Activated CD8-positive, alpha-beta memory T cell treated with anti-CD3 and anti-CD28 coated beads for 36 hours (primary cell): Measurements from ENCODE around the gene RIMS4. TPM values are rescaled to one million over a fixed set of nuclear protein-coding genes. Genes with fewer than 3 reads are reported as not detected.

Experiments
- CTCF ChIA-PET: fragments of 350-600 bp; sonication (Branson Sonifier 250); formaldehyde crosslinking; loops from one replicate; lab custom pipeline; 2021; ENCODE audit warnings: antibody characterized with exemption; lab: Charles Lee
- POLR2A ChIA-PET: fragments of 350-600 bp; sonication (Branson Sonifier 250); formaldehyde crosslinking; loops from one replicate; lab custom pipeline; 2021; ENCODE audit warnings: antibody characterized with exemption; lab: Charles Lee
- total RNA-seq, 2 experiments: library from RNA; stranded (reverse); gene quantifications; one replicate each; pipeline ENCODE4 v1.2.3, GENCODE V29; 2021

RIMS4 gene
- total RNA-seq, 2 experiments from 2014 or later = 0.04 TPM; not detected in 1

DNA sequence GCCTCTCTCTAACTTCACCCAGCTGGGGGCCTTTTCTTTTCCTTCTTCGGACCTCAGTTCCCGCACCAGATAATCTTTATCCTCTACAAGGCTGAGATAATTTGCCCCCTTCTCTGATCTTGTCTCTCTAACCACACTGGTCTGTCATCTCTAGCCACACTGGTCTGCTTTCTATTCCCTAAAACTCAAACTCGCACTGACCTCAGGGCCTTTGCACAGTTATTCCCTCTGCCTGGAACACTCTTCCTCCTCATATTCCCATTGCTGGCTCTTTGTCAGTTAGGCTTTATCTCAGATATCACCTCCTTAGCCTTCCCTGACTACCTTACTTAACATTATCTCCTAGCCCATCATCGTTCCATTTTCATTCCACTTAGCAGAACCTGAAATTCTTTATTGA lies 7.6 kb downstream of the RIMS4 start:
- CTCF ChIA-PET = no interaction called here
- POLR2A ChIA-PET = no interaction called here

DNA sequence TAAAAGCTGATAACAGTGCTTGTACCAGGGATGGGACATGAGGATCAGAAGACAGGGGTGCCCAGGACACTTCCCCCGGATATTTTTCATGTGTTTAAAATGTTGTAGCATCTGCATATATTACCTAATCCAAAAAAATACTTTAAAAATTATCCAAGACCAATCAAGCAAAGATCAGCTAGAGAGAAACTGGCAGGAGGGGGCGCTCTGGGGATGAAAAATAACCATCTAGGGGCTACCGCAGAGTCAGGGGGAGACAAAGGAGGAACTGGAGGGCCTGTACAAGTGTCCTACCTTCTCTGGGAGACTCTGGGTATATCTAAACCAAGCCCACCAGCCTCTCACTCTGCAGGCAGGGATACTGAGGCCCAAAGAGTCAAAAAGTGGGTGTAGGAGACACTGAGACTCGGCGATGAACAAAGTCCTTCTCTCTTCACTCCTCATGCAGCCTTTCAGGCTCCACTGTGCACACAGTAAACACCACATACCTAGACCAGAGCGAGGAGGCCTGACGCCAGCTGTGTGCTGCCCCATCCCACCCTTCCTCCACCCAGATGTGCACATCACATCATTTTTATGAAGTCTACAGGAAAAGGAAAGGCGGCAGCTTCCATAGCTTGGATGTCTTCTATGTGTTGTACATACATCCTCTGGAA lies 9.8 kb downstream of the RIMS4 start:
- POLR2A ChIA-PET = no interaction called here

DNA sequence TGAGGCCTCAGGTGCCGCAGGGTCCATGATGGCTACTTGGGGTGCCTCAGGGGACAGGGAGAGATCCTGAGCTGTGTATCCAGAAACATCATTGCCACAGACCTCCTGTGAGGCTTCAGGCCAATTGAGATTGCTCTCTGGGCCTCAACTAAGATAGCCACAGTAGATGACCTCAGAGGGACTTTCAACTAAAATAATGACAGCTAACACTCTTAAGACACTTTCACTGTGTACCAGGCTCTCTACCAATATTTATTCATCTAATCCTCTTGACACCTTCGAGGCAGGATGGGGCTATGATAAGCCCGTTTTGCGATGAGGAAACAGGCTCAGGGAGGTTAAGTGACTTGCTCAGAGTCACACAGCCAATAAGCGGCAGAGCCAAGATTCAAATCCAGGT lies 10.7 kb downstream of the RIMS4 start:
- CTCF ChIA-PET = no interaction called here
- POLR2A ChIA-PET = no interaction called here

More for the DNA sequence above, 9.8 kb downstream of the RIMS4 start:
- CTCF ChIA-PET = no interaction called here

DNA sequence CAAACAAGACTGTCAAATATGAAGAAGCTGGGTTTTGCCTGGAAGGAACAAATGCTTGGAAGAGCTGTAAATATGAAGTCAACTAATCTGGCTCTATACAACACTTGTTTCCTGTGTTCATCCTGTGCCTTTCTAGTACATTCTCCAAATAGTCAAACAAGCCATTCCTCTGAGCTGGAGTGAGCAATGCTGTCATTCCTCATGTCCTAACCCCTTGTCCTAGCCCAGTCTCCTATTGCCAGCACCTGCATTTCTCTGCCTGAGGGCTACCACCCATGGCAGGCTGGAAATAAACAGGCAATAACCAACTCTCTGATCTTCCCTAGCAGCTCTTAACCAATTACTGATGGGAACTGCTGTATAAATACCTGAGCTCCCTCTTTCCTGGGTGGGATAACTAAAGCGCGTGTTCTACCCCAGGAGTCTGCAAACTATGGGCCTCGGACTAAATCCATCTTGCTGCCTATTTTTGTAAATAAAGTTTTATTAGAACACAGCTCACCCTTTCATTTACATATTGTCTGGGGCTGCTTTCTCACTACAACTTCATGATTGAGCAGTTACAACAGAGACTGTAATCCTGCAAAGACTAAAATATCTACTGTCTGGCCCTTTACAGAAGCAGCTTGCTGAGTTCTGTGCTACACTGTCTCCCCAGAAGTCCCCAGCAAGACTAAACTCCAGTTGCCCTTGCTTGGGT lies 13.4 kb downstream of the RIMS4 start:
- ChIA-PET CTCF (interaction anchor here (0.7 kb wide), 1 partner anchor 43 kb away, joined by 5 read pairs; no protein-coding TSS in a partner anchor), POLR2A (no interaction called here)

DNA sequence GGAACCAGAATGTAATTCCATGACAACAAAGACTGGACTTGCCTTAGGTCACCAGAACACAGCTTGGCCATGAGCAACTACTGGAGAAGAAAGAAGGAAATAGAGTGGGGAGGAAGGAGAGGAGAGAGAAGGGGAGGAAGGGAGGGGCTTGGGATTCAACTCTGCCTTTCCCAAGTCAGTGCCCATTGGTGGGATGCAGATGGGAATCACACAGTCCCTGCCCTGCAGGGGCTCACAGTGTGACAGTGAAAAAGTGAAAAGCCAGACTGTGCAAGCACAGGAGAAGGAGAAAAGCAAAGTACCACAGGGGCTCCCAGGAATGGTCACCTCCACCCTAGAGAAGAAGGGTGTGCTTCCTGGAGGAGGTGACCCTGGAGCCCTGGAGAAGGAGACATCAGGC lies 14.0 kb downstream of the RIMS4 start:
- ChIA-PET POLR2A (no interaction called here), CTCF (interaction anchor here (0.7 kb wide), 1 partner anchor 44 kb away, joined by 5 read pairs; no protein-coding TSS in a partner anchor)

DNA sequence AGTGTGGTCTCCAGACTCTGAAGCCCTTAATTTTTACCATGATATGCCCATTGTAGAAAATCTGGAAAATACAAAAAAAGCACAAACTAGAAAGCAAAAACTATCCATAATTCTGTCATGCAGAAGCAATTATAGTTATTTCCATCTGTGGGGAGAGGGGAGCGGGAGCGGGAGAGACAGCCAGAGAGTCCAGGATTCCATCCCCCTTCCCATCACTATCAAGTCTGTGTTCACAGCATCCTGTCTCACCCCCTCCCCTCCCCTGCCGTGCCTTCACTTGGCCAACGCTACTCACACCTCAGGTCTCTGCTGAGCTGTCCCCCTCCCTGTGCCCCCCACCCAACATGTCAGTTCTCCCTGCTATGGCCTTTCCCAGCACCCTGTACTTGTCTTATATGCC lies 14.5 kb downstream of the RIMS4 start:
- ChIA-PET POLR2A (no interaction called here), CTCF (no interaction called here)

DNA sequence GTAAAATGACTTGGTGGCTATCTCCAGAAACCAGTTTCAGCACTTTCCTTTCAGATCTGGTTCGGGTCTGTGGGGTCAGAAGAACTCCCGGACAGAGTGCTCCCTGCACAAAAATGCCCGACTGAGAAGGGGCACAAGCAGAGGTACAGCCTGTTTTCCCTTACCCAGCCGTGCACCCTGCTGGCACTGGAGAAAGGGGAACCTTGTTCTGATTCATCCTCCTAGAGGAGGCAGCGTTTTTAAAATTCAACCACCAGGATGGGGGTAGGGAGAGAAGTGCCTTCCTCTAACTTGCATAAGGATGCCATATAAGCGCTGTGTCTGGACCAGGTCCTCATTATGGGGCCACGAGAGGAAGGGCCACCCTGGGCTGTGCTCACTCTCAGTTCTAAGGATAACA lies 17.6 kb downstream of the RIMS4 start:
- ChIA-PET POLR2A (no interaction called here), CTCF (no interaction called here)

DNA sequence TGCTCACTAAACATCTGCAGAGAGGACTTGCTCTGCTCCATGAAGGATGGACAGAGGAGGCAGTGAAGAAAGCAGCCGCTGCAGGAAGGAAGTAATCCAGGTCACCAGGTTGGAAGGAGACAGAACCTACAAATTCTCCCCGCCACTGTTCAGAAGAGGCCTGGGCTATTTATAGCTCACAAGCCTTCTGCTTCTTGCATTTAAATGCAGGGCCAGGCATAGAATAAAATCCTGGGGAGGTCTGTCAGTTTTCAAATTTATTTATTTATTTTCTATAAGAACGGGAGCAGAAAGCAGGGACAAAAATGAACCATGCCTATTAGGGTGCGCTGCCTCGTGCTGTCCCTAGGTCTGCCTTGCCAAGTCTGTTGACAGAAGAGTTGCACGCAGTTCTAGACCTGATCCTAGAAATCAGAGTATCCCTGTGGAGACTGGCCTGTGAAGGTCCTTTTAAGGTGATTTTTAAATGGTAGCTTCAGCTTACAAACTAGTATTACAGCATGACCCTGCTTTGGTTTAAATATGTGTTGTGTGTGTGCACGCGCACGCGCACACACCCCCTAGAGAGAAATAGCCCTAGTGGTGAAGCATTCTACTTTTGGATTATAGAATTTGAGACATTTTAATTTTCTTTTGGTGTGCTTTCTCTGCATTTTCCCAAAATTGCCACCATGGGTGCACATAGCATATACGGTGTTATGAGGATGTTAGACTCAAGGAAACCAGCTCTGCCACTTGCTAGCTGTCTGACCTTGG lies 19.5 kb downstream of the RIMS4 start:
- ChIA-PET CTCF (no interaction called here), POLR2A (no interaction called here)

DNA sequence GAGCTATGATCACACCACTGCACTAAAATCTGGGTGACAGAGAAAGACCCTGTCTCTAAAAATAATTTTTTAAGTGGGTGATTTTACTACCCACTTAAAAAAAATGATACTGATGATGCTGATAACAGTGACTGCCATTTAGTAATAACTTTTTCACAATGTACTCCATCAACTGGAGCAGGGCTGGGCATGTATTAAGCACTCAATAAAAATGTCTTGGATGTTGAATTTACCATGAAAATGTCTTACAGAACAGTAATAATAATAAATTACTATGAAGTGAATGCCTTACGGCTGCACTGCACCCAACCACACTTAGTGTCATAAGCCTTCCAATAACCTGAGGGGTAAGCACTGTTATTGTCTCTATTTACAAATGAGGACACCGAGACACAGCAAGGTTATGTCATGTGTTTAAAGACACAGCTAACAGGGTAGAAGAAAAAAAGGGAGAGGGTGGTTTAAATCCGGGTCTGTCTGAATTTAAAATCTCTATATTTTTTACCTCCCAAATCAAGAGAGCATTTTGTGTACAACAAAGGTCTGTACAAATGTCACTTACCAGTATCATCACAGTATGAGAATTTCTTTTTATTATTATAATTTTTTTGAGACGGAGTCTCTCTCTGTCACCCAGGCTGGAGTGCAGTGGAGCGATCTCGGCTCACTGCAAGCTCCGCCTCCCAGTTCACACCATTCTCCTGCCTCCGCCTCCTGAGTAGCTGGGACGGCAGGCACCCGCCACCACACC lies 21.5 kb downstream of the RIMS4 start:
- ChIA-PET POLR2A (no interaction called here), CTCF (no interaction called here)

DNA sequence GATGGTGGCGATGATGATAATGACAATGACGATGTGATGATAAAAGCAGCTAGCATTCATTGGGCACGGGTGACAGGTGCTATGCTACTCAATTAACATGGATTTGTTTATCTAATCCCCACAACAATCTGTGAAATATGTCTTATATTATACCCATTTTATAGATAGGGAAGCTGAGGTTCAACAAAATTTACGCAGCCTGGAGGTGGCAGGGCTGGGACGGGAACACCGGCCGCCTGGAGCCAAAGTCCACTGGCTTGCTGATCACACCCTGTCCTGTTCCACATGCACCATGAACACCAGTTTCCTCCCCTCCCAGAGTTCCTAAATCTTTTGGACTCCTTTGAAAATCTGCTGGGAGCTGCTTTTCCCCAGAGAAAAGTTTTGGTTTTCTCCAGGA lies 23.0 kb downstream of the RIMS4 start:
- ChIA-PET POLR2A (no interaction called here), CTCF (interaction anchor here (1.0 to 1.4 kb wide), 2 partner anchors 11 to 80 kb away, joined by 3 read pairs; no protein-coding TSS in a partner anchor)

DNA sequence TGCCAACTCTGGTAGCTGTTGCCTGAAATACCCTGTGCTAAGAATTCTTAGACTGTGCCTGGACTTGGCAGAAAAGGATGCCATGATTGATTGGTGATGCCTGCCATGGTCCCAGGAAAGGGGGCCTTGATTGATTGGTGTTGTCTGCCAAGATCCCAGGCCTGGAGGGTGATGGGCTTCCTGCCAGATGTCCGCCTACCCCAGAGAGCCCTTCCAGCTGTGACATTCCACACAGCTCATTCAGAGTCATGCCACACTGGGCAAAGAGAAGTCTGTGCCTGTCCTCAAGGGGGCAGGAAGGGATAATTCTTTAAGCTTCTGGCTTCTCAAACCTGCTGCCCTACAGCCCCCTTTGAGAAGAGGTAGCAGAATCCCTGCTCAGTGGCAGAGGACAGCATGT lies 24.6 kb downstream of the RIMS4 start:
- CTCF ChIA-PET = no interaction called here
- POLR2A ChIA-PET = no interaction called here

DNA sequence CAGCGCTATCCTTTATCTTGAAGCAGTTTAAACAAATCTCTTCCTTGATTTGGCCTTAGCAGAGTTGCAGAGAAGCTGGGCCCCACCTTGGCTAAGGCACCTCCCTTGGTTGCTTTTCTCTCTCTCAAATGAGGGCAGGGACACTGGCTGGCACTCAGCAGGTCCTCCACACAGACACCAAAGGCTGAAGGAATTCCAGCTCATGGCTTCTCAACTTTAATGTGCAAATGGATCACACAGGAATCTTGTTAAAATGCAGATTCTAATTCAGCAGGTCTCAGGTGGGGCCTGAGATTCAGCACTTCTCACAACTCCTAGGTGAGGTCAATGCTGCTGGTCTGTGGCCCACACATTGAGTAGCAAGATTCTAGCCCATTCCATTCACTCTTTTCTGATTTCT lies 25.7 kb downstream of the RIMS4 start:
- ChIA-PET CTCF (interaction anchor here (1.1 kb wide), 1 partner anchor 82 kb away, joined by 3 read pairs; no protein-coding TSS in a partner anchor), POLR2A (no interaction called here)

DNA sequence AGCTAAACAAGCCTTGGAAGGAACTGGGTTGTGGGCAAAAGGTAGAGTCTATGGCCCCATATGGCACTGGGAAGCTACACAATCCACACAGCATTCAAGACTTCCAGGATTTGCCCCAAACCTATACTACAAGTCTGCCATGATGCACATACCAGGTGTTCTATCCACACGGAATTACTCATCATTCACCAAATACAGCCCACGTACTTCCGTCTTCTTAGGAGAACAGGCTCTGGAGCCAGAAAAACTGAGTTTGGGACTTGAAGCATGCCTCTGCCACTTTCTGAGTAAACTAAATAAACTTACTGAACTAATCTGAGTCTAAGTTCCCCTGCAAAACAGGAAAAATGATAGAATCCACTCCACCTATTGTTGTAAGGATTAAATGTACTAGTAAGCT lies 28.6 kb downstream of the RIMS4 start:
- ChIA-PET CTCF (no interaction called here), POLR2A (interaction anchor here (0.5 kb wide), 1 partner anchor 275 kb away, joined by 11 read pairs; no protein-coding TSS in a partner anchor)

DNA sequence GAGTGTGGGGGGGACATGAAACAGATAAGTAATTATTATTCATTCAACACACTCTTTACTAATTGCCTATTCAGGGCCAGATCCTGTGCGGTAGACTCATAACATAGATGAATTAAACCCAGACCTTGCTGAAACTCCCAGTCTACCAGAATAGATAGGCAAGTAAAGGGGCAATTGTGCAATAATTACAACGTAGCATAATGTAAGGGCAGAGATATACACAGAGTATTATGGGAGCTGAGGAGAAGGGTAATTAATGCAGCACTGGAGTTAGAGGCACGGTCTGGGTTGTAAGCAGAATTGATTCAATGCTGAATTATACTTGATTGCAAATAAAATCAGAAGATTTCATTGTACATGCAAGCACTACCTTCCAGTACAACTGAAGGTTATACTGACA lies 29.2 kb downstream of the RIMS4 start:
- POLR2A ChIA-PET = no interaction called here
- CTCF ChIA-PET = no interaction called here

DNA sequence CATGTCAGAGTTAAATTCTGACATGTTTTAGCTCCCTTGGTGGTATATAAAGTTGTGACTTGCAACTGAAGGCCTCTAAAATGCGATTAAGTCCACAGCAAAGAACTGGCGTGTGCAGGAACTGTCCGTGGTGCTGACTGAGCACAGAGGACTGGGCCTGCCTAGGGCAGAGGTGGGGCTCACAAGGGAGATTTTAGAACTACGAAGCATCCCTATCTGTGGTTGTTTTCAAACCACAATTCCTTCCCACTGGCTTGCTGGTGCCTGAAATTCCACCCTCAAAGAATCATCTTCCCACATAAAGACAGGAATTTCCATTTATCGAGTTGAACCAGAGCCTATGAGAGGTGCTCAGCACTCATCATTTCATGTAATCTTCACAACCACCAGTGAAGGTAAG lies 30.1 kb downstream of the RIMS4 start:
- ChIA-PET CTCF (no interaction called here), POLR2A (no interaction called here)

DNA sequence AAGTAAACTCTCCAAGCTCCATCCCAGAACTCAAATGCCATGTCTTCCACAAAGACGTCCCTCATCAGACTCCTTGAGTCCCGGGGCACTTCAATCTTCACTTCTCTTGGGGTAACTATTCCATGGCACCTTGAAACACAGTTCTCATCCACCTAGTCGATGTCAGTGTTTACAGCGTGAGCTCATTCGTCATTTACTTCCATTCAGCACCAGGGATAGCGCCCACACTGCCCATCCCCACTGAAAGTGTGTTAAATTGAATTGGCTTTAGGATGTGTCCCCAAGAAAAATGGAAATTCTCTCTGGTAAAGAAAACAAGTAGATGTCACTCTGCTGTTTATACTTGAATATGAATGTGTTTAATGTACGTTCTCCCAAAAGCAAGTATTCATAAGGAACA lies 33.4 kb downstream of the RIMS4 start:
- ChIA-PET POLR2A (no interaction called here), CTCF (interaction anchor here (0.9 kb wide), 1 partner anchor 10 kb away, joined by 3 read pairs; no protein-coding TSS in a partner anchor)

DNA sequence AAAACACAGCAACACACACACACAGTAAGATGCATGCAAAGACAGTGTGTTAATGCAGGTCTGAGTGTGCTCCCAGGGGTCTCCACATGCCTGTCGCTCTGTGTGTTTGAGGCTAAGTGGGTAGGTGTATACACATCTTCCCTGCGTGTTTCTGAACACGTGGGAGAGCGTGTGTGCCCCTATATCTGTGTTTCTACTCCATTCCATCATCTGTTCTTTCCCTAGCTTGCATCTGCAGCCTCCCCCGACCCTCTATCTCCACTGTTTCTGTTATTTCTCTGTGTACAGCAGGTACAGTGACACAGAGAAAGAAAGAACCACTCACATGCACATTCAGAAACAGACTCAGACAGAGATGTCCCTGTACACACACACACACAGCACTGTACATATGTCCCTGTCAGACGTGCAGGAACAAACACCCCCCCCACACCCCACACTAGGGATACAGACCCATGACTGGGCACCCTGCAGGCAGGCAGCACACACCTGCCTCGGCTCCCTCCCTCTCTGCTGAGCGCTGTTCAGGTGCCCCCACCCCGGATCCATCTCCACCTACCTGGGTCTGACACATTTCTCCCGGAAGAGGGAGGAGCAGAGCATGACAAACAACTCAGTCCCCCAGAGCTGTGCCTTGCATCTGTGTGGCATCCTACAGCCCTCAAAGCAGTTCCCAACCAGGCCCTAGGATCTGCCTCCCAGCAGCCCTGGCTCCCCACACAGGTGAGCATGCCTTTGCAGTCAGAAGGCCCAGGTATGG lies 37.1 kb downstream of the RIMS4 start:
- ChIA-PET POLR2A (no interaction called here), CTCF (no interaction called here)

DNA sequence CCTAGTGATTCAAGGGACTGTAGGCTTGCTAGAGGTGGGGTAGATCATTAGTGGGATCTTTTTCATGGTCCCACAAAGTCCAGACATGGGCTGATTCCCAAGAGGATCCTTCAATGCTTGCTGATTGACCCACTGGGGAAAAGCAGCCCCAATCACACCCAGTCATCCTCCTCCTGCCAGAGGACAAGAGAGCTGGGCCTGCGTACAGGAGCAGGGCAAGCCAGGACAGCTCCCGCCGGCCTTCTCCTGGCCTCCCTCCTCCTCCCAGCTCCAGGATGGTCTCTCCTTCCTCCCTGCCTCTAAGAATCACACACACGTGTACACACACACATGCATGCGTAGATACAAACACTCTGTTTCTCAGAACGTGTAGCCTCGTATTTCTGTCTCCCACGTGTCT lies 37.7 kb downstream of the RIMS4 start:
- CTCF ChIA-PET = no interaction called here
- POLR2A ChIA-PET = no interaction called here

DNA sequence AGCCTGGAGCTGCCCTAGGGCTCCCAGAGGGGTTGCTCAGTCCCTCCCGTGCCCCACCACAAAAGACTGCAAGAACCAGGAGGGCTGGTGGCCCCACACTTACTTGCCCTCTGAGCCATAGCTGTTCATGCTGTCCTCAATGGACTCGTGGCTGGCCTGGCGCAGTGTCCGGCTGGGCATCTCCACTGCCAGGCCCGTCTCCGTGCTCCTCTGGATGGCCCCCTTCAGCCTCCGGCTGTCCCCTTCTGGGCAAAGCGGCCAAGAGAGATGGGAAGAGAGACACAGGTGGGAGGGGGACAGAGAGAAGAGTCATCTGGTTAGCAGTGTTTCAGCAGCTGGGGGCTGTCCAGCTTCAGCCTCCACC lies 39.2 kb downstream of the RIMS4 start:
- ChIA-PET POLR2A (no interaction called here), CTCF (no interaction called here)
